Measurements from ENCODE around the gene CNNM4.
"Not testable (repeated sequence)": the region's sequence is repeated elsewhere in the genome, so short reads cannot be mapped to it uniquely, and the experiment has no call there.

The CNNM4 gene

DNA sequence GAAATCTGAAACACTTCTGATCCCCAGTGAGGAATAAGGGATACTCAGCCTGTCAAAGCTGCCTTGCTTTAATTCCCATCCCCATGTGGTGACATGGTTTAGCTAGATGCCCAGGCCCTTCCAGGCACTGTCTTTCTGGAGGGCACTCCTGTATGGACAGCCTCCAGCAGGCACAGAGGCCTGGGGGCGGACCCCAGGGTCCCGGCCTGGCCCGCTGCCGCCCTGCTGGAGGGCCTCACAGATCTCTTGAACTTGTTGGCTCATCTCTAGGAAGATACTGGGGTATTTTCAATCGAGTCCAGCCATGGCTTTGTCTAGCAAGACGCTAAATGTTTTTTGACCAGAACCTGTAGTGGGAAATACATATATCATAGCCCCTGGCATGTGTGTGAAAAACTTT, 34.4 kb downstream of the CNNM4 start:
- no peak for DNase-seq

DNA sequence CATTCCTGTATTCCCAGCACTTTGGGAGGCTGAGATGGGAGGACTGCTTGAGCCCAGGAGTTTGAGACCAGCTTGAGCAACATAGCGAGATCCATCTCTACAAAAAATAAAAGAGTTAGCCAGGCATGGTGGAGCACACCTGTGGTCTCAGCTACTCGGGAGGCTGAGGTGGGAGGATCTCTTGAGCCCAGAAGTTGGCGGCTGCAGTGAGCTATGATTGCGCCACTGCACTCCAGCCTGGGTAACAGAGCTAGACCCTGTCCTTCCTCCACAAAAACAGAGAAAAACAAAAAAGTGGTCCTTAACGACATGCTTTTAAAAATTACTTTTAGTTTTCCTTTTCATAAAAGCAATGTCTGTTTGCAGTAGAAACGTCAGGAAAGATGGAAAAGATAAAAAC, 35.8 kb downstream of the CNNM4 start:
- DNase-seq = not testable (repeated sequence)

DNA sequence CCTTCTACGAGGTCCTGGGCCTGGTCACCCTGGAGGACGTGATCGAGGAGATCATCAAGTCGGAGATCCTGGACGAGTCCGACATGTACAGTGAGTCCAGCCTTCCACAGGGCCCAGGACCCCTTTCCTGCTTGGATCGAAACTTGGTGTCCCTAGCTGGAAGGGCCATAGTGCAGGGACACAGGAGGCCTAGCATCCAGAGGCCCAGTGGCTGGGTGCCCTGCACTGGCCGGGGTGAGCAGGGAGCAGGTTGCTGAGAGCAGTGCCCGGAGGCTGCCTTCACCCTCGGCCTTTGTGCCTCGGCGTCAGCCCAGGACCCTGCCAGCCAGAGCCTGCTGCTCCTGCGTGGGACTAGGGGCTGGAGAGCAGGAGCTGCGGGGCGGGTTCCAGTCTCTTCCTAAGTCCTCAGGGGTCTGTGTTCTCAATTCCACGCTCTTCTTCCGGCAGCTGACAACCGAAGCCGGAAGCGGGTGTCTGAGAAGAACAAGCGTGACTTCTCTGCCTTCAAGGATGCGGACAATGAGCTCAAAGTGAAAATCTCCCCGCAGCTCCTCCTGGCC, 36.4 kb downstream of the CNNM4 start:
- no peak for DNase-seq

DNA sequence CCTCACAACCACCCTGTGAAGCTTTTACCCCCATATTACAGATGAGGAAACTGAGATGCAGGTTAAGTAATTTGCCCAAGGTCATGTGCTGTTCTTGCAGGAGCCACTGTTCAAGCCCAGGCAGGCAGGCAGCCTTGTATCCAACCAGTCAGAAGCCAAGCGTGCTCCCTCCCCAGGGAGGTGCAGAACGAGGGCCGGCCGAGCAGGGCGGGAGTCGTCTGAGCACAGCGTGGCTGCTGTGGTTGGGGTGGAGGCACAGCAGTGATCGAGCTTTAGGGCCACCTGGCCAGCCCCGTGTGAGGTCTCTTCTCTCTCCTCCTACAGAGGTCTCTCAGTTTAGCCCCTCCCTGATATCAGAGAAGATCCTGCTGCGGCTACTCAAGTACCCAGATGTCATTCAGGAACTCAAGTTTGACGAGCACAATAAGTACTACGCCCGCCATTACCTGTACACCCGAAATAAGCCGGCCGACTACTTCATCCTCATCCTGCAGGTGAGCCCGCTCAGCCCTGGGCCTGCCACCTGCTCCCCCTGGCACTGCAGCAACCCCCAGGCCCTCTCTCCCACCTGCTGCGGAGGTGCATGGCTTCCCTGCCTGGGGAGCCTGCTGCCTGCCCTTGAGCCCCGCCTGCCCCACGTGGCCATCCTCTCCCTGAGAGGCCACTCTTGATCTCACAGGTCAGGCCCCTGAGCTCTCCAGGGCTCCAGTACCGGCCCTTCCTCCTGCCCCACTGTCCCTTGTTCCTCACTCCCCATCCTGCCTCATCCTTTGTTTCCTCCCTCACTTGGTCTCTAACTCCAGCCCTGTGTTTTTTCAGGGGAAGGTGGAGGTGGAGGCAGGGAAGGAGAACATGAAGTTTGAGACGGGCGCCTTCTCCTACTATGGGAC, 38.3 kb downstream of the CNNM4 start:
- DNase-seq = no peak

DNA sequence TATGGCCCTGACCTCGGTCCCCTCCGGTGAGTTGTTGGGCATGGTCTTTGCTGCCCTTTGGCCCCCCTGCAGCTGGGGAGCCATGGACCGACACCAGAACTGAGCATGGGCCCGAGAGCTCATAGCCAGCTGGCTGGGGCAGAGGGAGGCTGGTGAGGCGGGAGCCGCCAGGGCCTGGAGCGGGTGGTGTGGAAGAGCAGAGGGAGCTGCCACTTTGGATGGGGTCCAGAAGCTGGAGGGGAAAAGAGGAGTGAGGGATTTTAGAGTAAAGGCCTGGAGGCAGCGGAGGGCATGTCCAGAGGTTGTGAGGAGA, 38.9 kb downstream of the CNNM4 start:
- DNase-seq = no peak

DNA sequence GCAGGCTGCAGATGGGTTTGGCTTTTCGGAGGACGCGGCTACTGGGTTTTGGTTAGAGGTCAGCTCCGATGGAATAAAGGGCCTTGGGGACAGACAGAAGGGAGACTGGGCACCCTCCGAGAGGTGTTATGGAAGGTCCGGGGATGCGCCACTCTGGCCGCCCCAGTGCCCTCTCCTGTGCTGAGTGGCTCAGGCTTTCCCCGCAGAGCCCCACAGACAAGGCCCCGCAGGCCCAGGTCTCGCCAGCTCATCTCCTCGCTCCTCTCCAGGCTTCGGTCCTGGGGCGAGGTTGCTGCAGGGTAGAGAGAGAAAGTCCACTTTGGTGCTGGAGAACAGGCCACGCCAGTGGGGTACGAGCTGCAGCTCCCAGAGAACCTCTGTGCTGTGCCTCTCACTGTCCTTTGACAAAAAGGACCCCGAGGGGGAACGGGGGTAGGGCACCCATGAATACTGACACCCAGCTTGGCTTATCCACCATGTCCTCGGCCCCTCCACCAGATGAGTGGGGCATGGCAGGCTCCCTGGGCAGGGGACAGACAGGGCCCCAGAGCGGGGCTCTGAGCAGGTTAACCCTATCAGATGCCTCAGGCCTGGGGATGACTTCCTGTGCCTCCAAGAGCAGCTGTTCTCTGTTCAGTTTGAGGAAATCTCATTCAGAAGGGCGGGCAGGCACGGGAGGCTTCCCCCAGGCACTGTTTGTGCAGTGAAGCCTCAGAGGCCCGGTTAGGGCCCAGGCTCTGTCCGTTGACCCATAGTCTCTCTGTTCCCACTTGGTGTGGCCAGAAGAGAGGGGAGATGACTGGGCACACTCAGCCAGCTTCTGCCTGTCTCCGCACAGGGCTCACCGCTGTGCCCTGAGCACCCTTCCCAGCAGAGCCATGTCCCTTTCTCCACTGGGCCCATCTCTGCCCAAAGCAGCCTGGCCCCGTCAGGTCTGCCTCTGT, 39.6 kb downstream of the CNNM4 start:
- no peak for DNase-seq

DNA sequence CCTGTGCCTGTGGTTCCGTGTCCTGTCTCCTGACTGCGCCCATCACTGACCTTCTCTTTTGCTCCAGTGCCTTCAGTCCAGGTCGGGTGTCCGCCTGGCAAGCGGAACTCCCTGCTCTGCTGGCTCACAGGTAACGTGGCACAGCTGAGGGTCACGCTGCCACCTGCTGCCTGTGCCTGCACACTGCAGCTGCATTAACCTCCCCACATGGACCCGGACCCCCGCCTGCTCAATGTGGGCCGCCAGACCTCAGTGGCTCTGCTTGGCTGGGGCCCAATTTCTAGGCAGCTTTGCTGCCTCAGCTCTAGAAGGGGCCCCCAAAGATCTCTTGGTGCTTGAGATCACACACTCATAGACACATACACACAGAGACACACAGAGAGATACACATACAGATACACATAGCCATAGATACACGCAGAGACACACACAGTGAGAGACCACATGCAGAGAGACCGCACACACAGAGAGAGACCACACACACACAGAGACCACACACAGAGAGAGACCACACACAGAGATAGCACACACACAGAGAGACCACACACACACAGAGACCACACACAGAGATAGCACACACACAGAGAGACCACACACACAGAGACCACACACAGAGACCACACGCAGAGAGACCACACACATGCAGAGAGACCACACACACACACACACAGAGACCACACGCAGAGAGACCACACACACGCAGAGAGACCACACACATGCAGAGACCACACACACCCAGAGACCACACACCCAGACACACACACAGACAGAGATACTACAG, 40.5 kb downstream of the CNNM4 start:
- peak; percentile 78 for DNase-seq

DNA sequence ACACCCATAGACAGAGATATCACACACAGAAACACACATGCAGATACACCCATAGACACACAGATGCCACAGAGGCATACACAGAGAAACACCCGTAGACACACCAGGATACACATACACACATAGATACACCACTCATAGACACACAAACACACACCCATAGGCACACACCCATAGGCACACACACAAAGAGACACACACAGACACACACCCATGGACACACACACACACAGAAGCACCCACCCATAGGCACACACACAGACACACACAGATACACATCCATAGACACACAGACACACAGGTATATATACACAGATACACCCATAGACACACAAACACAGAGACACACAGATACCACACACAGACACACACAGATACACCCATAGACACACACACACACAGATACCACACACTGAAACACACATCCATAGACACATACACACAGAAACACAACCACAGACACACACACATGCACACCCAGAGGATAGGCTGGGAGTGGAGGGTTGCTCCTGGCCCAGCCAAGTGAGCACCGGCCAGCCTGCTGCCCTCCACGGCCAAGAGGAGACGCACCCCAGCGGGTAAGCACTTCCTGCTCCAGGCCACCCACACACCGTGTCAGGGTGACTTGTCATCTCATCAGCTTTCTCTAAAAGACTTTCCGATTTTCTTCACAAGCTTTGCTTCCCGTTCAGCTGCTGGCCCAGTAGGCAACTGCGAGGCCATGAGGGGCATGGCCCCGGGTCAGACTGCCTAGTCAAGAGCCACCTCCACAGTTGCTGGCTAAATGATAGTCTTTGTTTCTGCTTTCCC, 41.3 kb downstream of the CNNM4 start:
- no peak for DNase-seq

DNA sequence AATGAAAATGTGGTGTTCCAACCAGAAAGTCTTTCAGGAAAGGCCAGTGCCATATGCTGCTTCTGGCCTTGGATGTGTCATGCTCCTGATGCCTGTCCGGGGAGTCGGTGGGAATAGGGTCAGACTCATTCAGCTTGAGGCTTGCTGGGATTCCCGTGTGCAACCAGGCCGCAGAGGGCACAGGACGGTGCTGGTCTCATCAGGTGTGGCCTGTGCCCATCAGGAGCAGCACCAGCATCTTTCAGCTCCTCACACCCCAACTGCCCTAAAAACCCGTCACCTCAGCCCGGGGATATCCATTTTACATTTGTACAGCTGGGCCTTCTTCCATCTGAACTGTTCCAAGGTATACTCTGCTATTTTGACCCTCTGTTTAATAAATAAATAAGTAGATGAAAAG, 42.0 kb downstream of the CNNM4 start:
- no peak for DNase-seq

DNA sequence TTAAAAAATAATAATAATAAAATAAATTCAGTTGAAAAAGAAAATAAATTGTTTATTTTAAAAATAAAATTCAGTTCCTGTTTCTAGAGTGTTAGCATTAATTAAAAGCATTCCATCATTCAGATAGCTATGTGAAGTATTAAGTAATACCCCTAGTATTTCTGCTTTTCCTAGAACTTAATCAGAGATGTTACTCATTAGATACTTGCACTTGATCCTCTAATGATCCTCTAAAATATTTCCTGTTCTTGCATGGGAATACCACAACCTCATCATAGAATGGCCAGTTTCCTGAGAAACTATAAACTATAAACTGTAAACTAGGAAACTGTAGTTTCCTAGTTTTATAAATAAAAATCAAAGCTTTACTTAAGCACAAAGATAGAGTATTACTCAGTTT, 44.3 kb downstream of the CNNM4 start:
- no peak for DNase-seq

DNA sequence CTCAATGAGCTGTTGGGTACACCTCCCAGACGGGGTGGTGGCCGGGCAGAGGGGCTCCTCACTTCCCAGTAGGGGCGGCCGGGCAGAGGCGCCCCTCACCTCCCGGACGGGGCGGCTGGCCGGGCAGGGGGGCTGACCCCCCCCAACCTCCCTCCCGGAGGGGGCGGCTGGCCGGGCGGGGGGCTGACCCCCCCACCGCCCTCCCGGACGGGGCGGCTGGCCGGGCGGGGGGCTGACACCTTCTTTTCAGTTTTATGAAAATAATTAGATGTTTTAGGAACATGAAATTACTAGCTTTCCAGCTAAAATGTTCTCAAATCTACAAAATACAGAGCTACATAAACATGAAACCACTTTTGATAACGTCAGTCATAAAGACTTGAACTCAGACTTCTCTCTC, 45.2 kb downstream of the CNNM4 start:
- not testable (repeated sequence) for DNase-seq

DNA sequence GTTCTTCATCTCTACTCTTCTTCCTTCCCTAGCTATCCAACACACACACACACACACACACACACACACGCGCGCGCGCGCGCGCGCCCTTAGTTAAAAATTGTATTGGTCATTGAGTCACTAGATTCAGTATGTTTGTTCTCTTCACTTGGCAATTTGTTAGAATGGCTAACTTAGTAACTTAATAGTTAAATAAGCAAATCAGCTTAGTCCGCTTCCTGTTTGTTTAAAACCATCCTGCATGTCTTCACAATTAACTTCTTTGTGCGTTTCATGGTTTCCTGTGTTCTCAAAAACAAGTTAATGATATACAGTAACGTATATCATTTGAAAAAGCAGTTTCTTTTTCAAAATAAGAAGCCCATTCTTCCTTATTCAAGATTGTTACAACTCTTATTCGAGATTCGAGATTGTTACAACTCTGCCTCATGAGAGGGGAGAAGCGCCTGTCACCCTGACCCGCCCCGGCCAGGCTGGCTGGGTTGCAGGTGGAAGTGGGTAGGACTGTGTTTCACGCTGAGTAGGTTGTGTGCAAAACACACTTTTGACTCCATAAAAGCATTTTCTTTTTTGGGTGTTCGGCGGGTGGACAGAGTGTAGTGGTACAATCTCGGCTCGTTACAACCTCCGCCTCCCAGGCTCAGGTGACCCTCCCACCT, 45.9 kb downstream of the CNNM4 start:
- DNase-seq = no peak

DNA sequence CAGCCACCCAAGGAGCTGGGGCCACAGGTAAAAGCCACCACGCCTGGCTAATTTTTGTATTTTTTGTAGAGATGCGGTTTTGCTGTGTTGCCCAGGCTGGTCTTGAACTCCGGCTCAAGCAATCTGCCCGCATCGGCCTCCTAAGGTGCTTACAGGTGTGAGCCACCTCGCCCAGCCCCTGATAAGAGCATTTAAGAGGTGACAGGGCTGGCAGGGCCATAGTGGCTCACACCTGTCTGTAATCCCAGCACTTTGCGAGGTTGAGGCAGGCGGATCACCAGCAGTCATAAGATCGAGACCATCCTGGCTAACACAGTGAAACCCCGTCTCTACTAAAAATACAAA, 46.4 kb downstream of the CNNM4 start:
- no peak for DNase-seq

DNA sequence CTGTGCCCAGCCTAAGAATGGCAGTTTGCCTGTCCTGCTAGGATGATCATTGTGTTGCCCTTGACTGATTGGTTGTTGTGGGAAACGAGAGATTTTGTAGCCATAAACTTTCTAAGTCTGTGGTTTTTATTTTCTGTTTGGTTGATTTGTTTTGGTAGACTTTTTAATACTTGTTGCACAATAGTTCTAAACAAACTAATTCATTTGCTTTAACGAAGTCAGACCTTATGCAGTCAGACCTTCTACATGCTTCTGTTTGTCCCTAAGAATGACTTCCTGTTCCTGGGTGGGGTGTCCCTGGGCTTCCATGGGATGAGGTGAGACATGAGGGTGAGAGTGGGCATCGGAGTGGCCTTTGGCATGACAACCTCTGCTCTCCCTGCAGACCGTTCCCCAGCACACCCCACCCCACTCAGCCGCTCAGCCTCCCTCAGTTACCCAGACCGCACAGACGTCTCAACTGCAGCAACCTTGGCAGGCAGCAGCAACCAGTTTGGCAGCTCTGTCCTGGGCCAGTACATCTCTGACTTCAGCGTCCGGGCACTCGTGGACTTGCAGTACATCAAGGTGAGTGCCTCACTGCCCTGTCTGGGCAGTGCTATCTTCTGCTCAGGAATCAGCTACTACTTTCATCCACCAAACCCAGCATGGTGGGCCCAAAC, 47.6 kb downstream of the CNNM4 start:
- DNase-seq = no peak

DNA sequence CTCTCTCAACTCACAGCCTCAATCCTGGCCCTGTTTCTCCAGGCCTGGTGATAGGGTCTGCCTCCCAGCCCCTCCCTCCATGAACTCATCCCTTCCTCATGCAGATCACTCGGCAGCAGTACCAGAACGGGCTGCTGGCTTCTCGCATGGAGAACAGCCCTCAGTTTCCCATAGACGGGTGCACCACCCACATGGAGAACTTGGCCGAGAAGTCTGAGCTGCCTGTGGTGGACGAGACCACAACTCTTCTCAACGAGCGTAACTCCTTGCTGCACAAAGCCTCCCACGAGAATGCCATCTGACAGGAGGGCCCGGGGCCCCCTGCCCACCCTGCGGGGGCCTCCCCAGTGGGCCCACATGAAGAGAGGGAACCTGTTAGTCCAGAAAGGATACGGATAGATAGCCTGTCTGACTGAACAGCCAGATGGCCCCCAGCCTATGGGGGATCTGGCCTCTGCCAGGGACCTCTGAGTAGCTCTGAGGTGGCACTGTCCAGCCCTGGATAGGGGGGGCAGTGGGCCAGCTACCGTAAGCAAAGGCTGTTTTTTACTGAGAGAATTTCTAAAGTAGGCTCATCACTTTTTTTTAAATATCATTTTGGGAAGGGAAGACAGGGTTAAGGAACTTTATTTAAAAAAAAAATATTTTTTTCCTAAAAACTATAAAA, 48.6 kb downstream of the CNNM4 start:
- no peak for DNase-seq

DNA sequence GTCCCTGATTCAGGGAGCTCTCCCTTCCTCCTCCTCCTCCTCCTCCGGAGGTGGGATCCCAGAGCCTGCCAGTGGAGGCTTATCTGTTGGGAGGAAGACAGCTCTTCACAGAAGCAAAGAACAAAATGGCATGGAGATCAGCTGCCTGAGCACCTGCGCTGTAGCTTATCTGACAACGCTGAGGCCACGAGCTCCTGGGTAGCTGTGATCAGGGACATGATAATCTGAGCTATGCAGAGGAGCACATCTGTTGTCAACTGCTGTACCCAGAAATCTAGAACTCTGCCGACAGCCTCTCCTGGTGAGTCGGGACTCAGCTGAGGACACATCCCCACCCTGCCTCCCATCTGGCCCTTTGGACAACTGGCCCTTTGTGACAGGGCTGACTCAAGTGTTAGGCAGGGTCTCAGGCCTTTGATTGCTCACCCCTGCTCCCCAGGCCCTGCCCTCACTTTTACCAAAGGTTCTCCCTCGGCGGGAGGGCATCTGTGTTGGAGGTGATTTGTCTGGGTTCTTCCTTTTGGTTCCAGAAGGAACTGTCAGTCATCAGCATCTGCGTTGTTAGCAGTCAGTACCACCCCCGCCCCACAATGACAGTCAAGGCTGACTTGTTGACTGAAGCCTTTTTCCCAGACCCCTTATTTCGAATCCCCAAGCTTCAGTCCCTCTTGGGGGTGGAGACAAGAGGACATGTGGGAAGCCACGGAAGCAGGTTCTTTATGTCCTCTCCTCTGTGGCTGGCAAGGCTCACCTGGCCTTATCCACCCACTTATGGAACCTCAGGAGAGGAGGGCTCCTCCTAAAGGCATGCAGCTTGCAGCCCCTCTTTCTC, 49.5 kb downstream of the CNNM4 start:
- no peak for DNase-seq

DNA sequence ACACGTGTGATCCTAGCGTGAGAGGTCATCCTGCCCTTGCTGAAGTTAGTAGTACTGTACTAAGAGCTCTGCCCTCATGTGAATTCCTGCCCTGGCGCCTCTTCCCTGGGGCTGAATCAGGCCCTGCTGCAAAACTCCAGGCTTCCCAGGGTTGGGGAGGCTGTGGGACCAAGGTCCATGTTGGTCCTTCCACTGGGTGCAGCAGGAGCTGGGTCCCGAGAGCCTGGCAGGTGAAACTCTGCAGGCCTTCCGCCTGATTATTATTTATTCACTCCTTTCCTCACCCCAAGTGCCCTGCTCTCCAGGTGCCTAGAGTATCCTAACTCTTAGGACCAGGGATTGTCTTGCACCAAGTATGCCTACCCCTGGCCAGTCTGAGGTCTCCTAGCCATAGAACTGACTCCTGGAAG, 50.1 kb downstream of the CNNM4 start:
- no peak for DNase-seq

DNA sequence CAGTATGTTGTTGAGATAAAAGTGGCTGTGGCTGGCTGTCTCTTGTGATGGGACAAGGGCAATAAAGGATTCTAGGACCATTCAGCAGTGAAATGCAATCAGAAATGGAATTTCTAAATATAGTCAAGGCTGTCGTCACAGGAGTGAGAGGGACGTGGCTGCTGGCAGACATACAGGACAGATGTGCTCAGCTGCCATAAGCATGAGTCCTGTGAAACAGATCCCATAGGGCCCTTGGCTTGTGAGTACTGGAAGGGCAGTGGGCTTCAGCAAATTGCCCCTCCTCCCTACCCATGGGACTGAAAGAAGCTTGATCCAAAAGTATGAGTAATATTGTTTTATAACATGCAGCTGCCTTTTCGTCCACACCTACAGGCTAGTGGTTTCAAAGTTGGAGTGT, 51.2 kb downstream of the CNNM4 start:
- peak; percentile 40 for DNase-seq

DNA sequence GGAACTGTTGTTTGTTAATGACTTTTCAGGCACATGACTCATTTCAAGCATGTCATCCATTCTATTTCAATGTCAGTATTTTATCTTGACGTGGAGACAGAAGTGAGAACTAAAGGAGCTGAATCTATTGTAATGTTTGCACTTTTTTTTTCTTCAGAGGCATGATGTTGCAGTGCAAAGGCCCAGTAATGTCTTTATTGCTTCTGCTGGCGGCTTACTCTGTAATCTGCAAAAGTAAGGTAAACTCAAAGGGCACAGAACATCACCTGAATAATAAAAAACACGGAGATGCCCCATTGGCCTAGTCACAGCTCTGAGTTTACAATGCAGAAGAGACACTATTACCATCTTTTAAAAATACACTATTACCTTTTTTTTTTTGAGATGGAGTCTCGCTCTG, 53.0 kb downstream of the CNNM4 start:
- no peak for DNase-seq
